A549 (cell line): Measurements from ENCODE around the gene TMEM231. TPM values are rescaled to one million over a fixed set of nuclear protein-coding genes. Genes with fewer than 3 reads are reported as not detected.
"Not testable (repeated sequence)": the region's sequence is repeated elsewhere in the genome, so short reads cannot be mapped to it uniquely, and the experiment has no call there.

Experiments
- ATAC-seq, 2 experiments: fragments of 200-7000 bp in 1 of 2; fragments of >200 bp in 1 of 2; cut with Nextera tagmentation in 1 of 2; cut with Tn5 transposase in 1 of 2; 3 replicates each; pipeline versions ENCODE4 v1.8.0 to v1.9.1; 2018 to 2020; ENCODE audit warnings: mild to moderate bottlenecking in 1 of 2, moderate library complexity in 1 of 2
- CTCF ChIA-PET: fragments of 300-600 bp; sonication (Branson Sonifier 250); formaldehyde crosslinking; extraction: SDS; loops from one replicate; lab custom pipeline; 2021; ENCODE audit warnings: antibody characterized with exemption, inconsistent platforms; lab: Yijun Ruan, JAX
- POLR2A ChIA-PET: fragments of 350-600 bp; formaldehyde crosslinking; extraction: SDS; loops from one replicate; lab custom pipeline; 2021; ENCODE audit warnings: antibody characterized with exemption, inconsistent platforms; lab: Yijun Ruan, JAX
- DNase-seq, 2 experiments: peaks; one replicate each; pipeline versions ENCODE4 v3.0.0 to v3.0.0-alpha.2; 2011 to 2016; ENCODE audit warnings: low read depth in 1 of 2, low spot score in 1 of 2
- FAIRE-seq: peaks from 2 replicates; lab custom pipeline; 2011; peaks lifted over from hg19 to GRCh38; lab: Jason Lieb, UNC
- H3K27ac ChIP-seq, 2 experiments: fragments of >200 bp; sonication (Bioruptor Twin); formaldehyde crosslinking; 3 replicates each; pipeline ENCODE4 v1.5.1; 2016 to 2017
- H3K4me1 ChIP-seq: fragments of >200 bp; sonication (Bioruptor Twin); formaldehyde crosslinking; 3 replicates; pipeline ENCODE4 v1.6.1; 2016
- H3K4me2 ChIP-seq: fragments of >200 bp; sonication (Bioruptor Twin); formaldehyde crosslinking; 3 replicates; pipeline ENCODE4 v1.6.1; 2016
- H3K4me3 ChIP-seq: fragments of >200 bp; sonication (Bioruptor Twin); formaldehyde crosslinking; 3 replicates; pipeline ENCODE4 v1.5.1; 2016
- H3K9me3 ChIP-seq: fragments of >200 bp; sonication (Bioruptor Twin); formaldehyde crosslinking; 3 replicates; pipeline ENCODE4 v1.6.1; 2016
- BCL3 ChIP-seq: fragments of >200 bp; sonication (Bioruptor Twin); formaldehyde crosslinking; IDR thresholded peaks from 3 replicates; pipeline ENCODE4 v1.6.1; 2016
- CHD4 ChIP-seq: fragments of 200-600 bp; sonication (generic); IDR thresholded peaks from 2 replicates; pipeline ENCODE4 v1.6.1; 2016; ENCODE audit warnings: antibody characterized with exemption, mild to moderate bottlenecking, borderline replicate concordance
- EHF ChIP-seq: fragments of 250-450 bp; sonication (Bioruptor Pico); IDR thresholded peaks from 2 replicates; pipeline ENCODE4 v1.5.0; 2020; ENCODE audit warnings: mild to moderate bottlenecking
- EHMT2 ChIP-seq: fragments of 200-600 bp; sonication (generic); IDR thresholded peaks from 2 replicates; pipeline ENCODE4 v1.6.1; 2016; ENCODE audit warnings: antibody characterized with exemption, low read depth, mild to moderate bottlenecking, moderate library complexity
- ELK1 ChIP-seq: fragments of 150-350 bp; IDR thresholded peaks from 2 replicates; pipeline ENCODE4 v1.6.1; 2014; ENCODE audit warnings: low read depth, mild to moderate bottlenecking, low read length
- EP300 ChIP-seq, 2 experiments: fragments of >200 bp; sonication (Bioruptor Twin); formaldehyde crosslinking; IDR thresholded peaks; 2 replicates in 1 of 2; 3 replicates in 1 of 2; pipeline ENCODE4 v1.6.1; 2016 to 2017
- FOSB ChIP-seq: fragments of 250-450 bp; sonication (Bioruptor Pico); IDR thresholded peaks from 2 replicates; pipeline ENCODE4 v1.5.0; 2020; ENCODE audit warnings: mild to moderate bottlenecking, moderate library complexity
- HEYL ChIP-seq: fragments of 250-450 bp; sonication (Bioruptor Pico); IDR thresholded peaks from 2 replicates; pipeline ENCODE4 v1.8.0; 2021; ENCODE audit warnings: mild to moderate bottlenecking, moderate library complexity
- HOXA7 ChIP-seq: fragments of 250-450 bp; sonication (Bioruptor Pico); IDR thresholded peaks from 2 replicates; pipeline ENCODE4 v1.5.0; 2020; ENCODE audit warnings: mild to moderate bottlenecking, moderate library complexity
- JUN ChIP-seq, 2 experiments: fragments of >200 bp; sonication (Bioruptor Twin); formaldehyde crosslinking; IDR thresholded peaks; 2 replicates in 1 of 2; 3 replicates in 1 of 2; pipeline ENCODE4 v1.6.1; 2016 to 2017
- MAZ ChIP-seq: fragments of 150-350 bp; IDR thresholded peaks from 2 replicates; pipeline ENCODE4 v1.6.1; 2014; ENCODE audit warnings: antibody characterized with exemption, low read depth, low read length, borderline replicate concordance
- MYC ChIP-seq: IDR thresholded peaks from 2 replicates; pipeline ENCODE4 v1.6.1; 2012; ENCODE audit warnings: mild to moderate bottlenecking, inconsistent platforms, low read length, improper control_type of control experiment, borderline replicate concordance
- POLR2AphosphoS2 ChIP-seq: conservative IDR thresholded peaks from 2 replicates; pipeline ENCODE4 v1.6.1; 2012; ENCODE audit warnings: low read length, improper control_type of control experiment, inconsistent platforms
- RAD21 ChIP-seq, 2 experiments: fragments of >200 bp in 1 of 2; sonication (Bioruptor Twin) in 1 of 2; formaldehyde crosslinking in 1 of 2; IDR thresholded peaks in 1 of 2; conservative IDR thresholded peaks in 1 of 2; 2 replicates in 1 of 2; 3 replicates in 1 of 2; pipeline ENCODE4 v1.6.1; 2012 to 2018; ENCODE audit warnings: inconsistent platforms in 1 of 2
- RCOR1 ChIP-seq: fragments of 150-350 bp; IDR thresholded peaks from 2 replicates; pipeline ENCODE4 v1.6.1; 2014; ENCODE audit warnings: antibody characterized with exemption, low read length, low read depth
- RNF2 ChIP-seq: fragments of 200-600 bp; sonication (generic); IDR thresholded peaks from 2 replicates; pipeline ENCODE4 v1.6.1; 2016; ENCODE audit warnings: low read depth, mild to moderate bottlenecking, antibody characterized with exemption, moderate library complexity, borderline replicate concordance
- SMC3 ChIP-seq: fragments of >200 bp; sonication (Bioruptor Twin); formaldehyde crosslinking; IDR thresholded peaks from 3 replicates; pipeline ENCODE4 v1.6.1; 2018; ENCODE audit warnings: inconsistent platforms
- TP53 ChIP-seq: fragments of 250-450 bp; sonication (Bioruptor Pico); IDR thresholded peaks from 2 replicates; pipeline ENCODE4 v1.5.0; 2021; ENCODE audit warnings: mild to moderate bottlenecking, moderate library complexity
- ZNF302 ChIP-seq: fragments of 250-450 bp; sonication (Bioruptor Pico); IDR thresholded peaks from 2 replicates; pipeline ENCODE4 v1.9.0; 2021; ENCODE audit warnings: inconsistent platforms, mild to moderate bottlenecking, moderate library complexity
- ZSCAN20 ChIP-seq: fragments of 250-450 bp; sonication (Bioruptor Pico); IDR thresholded peaks from 2 replicates; pipeline ENCODE4 v1.8.0; 2022; ENCODE audit warnings: mild to moderate bottlenecking, moderate library complexity
- WGBS: methylation state at CpG from one replicate; pipeline ENCODE4 v1.1.6; 2017; ENCODE audit errors: missing lambda C conversion rate; 5-methylcytosine and 5-hydroxymethylcytosine counted together
- polyA plus RNA-seq, 4 experiments: library from polyadenylated mRNA; depleted of rRNA in 3 of 4; stranded (reverse); fragments of >200 nt; fragmentation: RNase III in 1 of 4; extraction: RNeasy Plus Mini Kit Qiagen cat#74134 plus additional on column Dnase treatment in 1 of 4; gene quantifications; 2 replicates in 3 of 4; 3 replicates in 1 of 4; pipeline ENCODE4 v1.2.3, GENCODE V29; 2011 to 2017

Gene TMEM231
- polyA plus RNA-seq, 2 of the 4 experiments (the other 2 are of a cell fraction) = 5.3 to 11.4 TPM

GRCh38 chr16:75546293-75546692 lies 9.8 kb downstream of the TMEM231 start:
- ChIA-PET POLR2A (no interaction called here), CTCF (interaction anchor here (2.2 kb wide), 1 partner anchor 29 kb away, joined by 10 read pairs; no protein-coding TSS in a partner anchor)
- Histone ChIP-seq H3K4me2 (no peak overlapping the region), H3K9me3 (no peaks in the 10 kb centered on the region)
- ATAC-seq (no peak), DNase-seq (no peak)
- 87% methylated on average over 7 of the region's 7 CpGs for WGBS
- TF ChIP-seq RCOR1 (no peak), HOXA7 (CRISPR knock-in tag) (no peak), ZNF302 (CRISPR knock-in tag) (no peak), MAZ (no peak)
- TF ChIP-seq, all 56 proteins: peak for 0
- Histone ChIP-seq H3K27ac (no peak overlapping the region), H3K4me1 (no peaks in the 10 kb centered on the region), H3K4me3 (no peak overlapping the region)
- FAIRE-seq = no peak

GRCh38 chr16:75545879-75546278 lies 10.2 kb downstream of the TMEM231 start:
- DNase-seq, H3K9me3 ChIP-seq, ATAC-seq, H3K4me3 ChIP-seq, POLR2A ChIA-PET, H3K4me1 ChIP-seq, FAIRE-seq, H3K4me2 ChIP-seq, H3K27ac ChIP-seq: not testable (repeated sequence)
- WGBS = 100% methylated on average over 1 of the region's 1 CpG
- CTCF ChIA-PET = interaction anchor here (2.2 kb wide), 1 partner anchor 28 kb away, joined by 10 read pairs; no protein-coding TSS in a partner anchor

GRCh38 chr16:75542462-75542861 lies 13.6 kb downstream of the TMEM231 start:
- ATAC-seq, H3K27ac ChIP-seq, POLR2A ChIA-PET, FAIRE-seq, H3K4me2 ChIP-seq, H3K4me1 ChIP-seq, H3K4me3 ChIP-seq, H3K9me3 ChIP-seq, DNase-seq: not testable (repeated sequence)
- CTCF ChIA-PET = interaction anchor here (1.0 kb wide), 1 partner anchor 26 kb away, joined by 3 read pairs; no protein-coding TSS in a partner anchor
- WGBS = 81% methylated on average over 8 of the region's 8 CpGs

GRCh38 chr16:75541236-75541635 lies 14.8 kb downstream of the TMEM231 start:
- no peak for TF ChIP-seq SMC3
- no peak for TF ChIP-seq RAD21 (conservative IDR thresholded peaks at IDR 0.05 in 1 of 2, IDR thresholded peaks at IDR 0.05 in 1 of 2)
- no peak for TF ChIP-seq MAZ
- TF ChIP-seq ZSCAN20 = no peak
- no peak for TF ChIP-seq HEYL (CRISPR knock-in tag)
- TF ChIP-seq EP300 (IDR thresholded peaks at IDR 0.05) = no peak
- TF ChIP-seq TP53 (CRISPR knock-in tag) = no peak
- no peak for TF ChIP-seq RNF2
- no peak for TF ChIP-seq EHMT2
- no peak for TF ChIP-seq FOSB (CRISPR knock-in tag)
- TF ChIP-seq MYC = no peak
- TF ChIP-seq ELK1 = no peak
- no peak for TF ChIP-seq CHD4
- no peak for TF ChIP-seq BCL3
- no peak for TF ChIP-seq ZNF302 (CRISPR knock-in tag)
- TF ChIP-seq JUN (IDR thresholded peaks at IDR 0.05) = no peak
- no peak for TF ChIP-seq EHF (CRISPR knock-in tag)
- TF ChIP-seq POLR2AphosphoS2 = no peak
- CTCF ChIA-PET = interaction anchor here (0.6 to 1.0 kb wide), 3 partner anchors 24 to 548 kb away, joined by 3 read pairs; no protein-coding TSS in a partner anchor
- DNase-seq = no peak
- no peak overlapping the region for H3K27ac ChIP-seq
- POLR2A ChIA-PET = no interaction called here
- ATAC-seq = no peak
- H3K4me3 ChIP-seq = no peak overlapping the region
- H3K4me2 ChIP-seq = no peak overlapping the region
- no peaks in the 10 kb centered on the region for H3K4me1 ChIP-seq
- H3K9me3 ChIP-seq = no peaks in the 10 kb centered on the region
- 75% methylated on average over 5 of the region's 5 CpGs for WGBS
- FAIRE-seq = no peak

- FAIRE-seq, H3K4me1 ChIP-seq, H3K9me3 ChIP-seq, H3K27ac ChIP-seq, H3K4me3 ChIP-seq, POLR2A ChIA-PET, DNase-seq, H3K4me2 ChIP-seq: not testable (repeated sequence)
- WGBS = 88% methylated on average over 6 of the region's 10 CpGs
- ATAC-seq = peak in 1 of 2 experiments; percentile 60; a peak in 2 of 6 replicates
- CTCF ChIA-PET = interaction anchor here (0.6 to 1.4 kb wide), 4 partner anchors 21 to 1194 kb away, joined by 3 read pairs; no protein-coding TSS in a partner anchor
Observed at GRCh38 chr16:75538882-75539565, 17.0 kb downstream of the TMEM231 start.
